NCI-H187 treated with DMSO at 0.1 percent for 48 hours (cell line): ENCODE results near the gene RAD9B.
"Not testable (repeated sequence)": the region's sequence is repeated elsewhere in the genome, so short reads cannot be mapped to it uniquely, and the experiment has no call there.

Source experiments
- DNase-seq: peaks from one replicate; lab custom pipeline; 2025; lab: John Stamatoyannopoulos, UW

The RAD9B gene

DNA sequence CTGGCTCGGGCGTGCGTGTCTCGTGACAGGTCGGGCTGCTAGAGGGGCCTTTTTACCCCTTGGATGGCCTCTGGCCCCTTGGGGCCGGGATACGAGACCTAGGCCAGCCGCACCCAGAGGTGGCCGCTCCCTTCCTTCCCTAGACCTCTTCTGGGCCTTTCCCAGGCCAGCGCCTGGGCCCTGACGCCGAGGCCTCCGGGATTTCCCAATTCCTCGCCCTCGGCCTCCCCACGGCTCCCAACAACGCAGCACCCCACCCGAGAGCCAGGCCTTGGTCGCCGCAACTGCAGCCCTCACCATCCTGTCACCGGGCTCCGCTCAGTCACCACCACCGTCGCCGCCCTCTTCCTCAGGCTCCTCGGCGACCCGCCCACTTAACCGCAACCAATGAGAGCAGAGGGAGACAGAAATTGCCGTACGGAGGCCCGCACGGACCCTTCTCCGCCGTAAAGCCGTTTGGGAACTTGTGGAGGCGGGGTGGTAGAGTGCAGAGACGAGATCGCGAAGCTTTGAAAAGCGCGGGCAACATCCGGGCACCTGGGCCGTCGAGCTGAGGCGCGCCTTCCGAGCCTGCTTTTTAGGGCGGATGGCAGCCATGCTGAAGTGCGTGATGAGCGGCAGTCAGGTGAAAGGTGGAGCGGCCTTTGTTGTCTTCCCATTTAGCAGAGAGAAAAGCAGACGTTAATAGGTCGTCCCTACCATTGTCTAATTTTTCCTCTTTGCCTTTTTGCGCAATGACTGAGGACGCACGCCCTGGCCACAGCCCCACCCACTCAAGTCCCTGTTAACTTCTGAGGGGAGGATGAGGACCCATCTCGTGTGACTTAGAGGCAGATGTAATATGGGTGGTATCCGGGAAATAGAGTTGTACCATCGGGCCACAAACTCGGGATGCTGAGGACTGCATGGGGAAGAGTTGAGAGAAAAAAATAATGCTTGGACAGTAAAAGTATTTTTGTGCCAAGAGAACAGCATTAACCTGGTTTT, at the start of gene RAD9B, which contains the start of gene VPS29:
TSS of gene RAD9B (plus strand) at position 580 of the 987 bp plus-strand sequence. CDS start at position 587, 7 bp downstream.
TSS of gene VPS29 (minus strand) at position 360 of the 987 bp plus-strand sequence. CDS start at position 300, 60 bp downstream.
- peak; percentile 91 for DNase-seq

- DNase-seq: no peak
Measured at GRCh38 chr12:110453569-110454296, 48.4 kb upstream of the RAD9B start.

DNA sequence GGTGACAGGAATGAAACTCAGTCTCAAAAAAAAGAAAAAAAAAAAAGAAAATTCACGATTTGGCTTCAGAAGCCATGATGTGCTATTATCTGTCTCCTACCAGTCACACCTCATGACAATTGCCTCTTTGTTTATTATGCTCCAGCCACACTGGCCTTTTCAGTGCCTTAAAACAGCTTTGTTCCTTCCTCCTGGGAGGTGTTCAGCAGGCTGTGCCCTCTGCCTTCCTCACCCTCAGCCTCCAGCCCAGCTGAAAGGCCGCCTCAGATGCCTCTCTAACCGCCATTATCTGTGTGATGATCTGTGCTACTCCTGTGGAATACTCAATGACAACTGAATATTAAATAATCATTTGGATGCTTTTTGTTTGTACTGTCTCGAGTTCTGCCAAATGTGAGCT, 43.4 kb upstream of the RAD9B start:
- DNase-seq: no peak

DNA sequence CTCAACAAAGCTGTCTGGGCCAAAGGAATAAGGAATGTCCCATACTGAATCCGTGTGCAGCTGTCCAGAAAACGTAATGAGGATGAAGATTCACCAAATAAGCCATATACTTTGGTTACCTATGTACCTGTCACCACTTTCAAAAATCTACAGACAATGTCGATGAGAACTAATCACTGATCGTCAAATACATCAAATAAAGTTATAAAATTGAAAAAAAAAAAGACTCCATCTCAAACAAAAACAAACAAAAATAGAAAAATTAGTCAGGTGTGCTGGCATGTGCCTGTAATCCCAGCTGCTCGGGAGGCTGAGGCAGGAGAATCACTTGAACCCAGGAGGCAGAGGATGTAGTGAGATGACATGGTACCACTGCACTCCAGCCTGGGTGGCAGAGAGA, 40.9 kb upstream of the RAD9B start:
- not testable (repeated sequence) for DNase-seq

DNA sequence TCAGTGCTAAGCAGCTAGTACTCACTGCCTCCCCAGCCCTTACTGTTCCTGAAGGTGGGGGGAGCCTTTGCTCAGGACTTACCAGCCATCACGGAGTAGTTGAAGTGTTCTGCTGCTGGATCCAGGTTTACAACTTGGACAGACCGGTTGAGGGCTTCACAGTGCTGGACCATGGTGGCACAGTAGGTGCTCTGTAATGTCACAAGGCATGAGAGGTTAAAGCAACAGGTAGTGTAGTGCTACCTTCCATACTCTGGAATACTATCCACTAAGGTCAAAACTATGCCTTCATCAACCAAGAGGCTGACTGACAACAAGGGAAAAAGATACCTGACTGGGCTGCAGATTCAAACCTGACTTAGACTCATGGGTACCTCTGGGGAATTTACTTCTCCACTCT, 37.1 kb upstream of the RAD9B start:
- DNase-seq: no peak

GRCh38 chr12:110465765-110466164, 36.4 kb upstream of the RAD9B start:
- DNase-seq: not testable (repeated sequence)

GRCh38 chr12:110466791-110467190, 35.3 kb upstream of the RAD9B start:
- no peak for DNase-seq

GRCh38 chr12:110467847-110468213, 34.3 kb upstream of the RAD9B start:
- DNase-seq: no peak

DNA sequence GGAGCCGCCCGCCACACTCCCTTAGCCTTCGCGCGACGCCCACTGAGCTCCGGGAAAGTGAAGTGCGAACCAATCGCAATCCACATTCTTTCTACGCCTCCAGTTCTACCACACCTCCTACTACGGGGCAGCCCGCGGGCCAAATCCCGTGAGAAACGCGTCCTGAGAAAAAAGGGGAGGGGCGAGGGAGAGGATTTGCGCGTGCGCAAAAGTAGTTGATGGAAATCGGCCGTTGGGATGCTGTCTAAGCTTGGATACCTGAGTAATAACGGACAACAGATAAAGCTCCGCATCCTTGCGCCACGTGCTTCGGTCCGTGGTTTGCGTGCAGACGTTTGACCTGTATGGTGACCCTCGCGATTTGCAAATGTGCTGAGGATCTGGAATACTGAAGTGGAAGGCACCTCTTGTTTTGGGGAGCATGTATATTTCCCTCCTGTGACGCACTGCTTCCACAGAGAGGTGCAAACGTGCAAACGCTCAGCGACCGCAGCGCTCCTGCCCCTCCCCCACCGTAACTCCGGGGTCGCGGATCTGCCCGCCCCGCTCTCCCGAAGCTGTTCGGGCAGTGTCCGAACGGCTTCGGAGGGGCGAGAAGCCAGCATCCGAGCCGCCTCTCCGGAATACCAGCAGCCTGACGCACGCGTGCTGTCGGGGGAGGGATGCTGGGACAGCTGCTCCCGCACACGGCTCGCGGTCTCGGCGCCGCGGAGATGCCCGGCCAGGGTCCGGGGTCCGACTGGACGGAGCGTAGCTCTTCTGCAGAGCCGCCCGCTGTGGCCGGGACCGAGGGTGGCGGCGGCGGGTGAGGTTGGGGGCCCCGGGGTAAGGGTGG, 33.7 kb upstream of the RAD9B start, which contains the start of the genes FAM216A and GPN3:
TSS of gene FAM216A (plus strand) at position 632 of the 835 bp plus-strand sequence. CDS start at position 663, 31 bp downstream.
TSS of gene GPN3 (minus strand) at position 44 of the 835 bp plus-strand sequence. CDS start 54 bp downstream, outside the sequence.
- peak; percentile 99 for DNase-seq

- no peak for DNase-seq
Measured at GRCh38 chr12:110475426-110475825, 26.7 kb upstream of the RAD9B start.

- no peak for DNase-seq
Measured at GRCh38 chr12:110498984-110499706, 3.0 kb upstream of the RAD9B start.

DNA sequence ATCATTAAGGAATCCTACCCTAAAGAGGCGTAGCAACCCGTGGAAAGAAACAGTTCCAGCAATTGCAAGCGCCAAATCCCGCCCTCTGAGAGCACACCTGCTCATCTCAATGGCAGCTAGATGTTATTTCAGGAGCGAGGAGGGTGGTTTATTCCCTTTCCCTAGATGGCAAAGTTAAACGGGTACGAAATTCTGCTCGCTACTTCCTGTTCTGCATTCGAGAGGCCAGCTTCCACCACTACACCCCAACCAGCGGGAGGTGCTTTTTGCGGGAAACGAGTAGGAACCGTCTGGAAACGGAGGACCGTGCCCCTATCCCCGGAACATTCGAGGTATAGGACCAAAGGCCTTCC, 756 bp upstream of the RAD9B start:
- peak; percentile 4 for DNase-seq

DNA sequence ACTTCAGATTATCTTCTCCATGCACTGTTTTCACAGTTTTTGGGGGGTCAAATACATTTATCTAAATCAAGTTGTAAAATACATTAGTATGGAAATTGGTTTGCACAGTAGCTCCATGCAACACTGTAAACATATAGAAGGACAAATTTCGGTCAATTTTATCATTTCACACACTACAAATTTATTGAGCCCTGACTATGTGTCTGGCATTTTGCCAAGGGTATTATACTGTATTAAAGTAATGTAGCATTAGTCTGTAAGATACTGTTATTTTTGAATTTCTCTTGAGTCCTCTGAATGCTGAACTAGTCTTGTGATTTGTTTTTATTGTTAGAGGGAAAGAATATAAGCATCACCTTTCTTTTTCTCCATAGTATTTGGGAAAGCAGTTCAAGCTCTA, 1.3 kb downstream of the RAD9B start:
- no peak for DNase-seq

GRCh38 chr12:110505332-110505731, 3.2 kb downstream of the RAD9B start:
- DNase-seq: no peak

- DNase-seq: no peak
Measured at GRCh38 chr12:110508071-110508586, 6.0 kb downstream of the RAD9B start.

GRCh38 chr12:110513842-110514241, 11.7 kb downstream of the RAD9B start:
- DNase-seq: no peak

DNA sequence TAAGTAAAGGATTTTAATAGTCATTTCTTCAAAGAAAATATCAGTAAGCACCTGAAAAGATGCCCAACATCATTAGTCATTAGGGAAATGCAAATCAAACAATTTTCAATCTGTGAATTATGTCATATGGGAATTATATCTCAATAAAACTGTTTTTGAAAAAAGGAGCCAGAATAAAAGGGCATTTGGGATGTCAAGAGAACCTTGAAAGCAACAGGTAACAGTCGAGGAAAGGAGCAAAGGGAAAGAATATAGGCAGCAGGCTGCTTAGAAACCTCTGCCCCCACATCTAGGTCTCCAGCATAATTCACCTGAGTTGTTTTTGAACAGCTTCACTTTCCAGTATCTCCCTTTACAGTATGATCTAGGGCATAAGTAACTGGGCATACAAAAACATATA, 12.2 kb downstream of the RAD9B start:
- DNase-seq: no peak

GRCh38 chr12:110516995-110517394, 14.9 kb downstream of the RAD9B start:
- no peak for DNase-seq

DNA sequence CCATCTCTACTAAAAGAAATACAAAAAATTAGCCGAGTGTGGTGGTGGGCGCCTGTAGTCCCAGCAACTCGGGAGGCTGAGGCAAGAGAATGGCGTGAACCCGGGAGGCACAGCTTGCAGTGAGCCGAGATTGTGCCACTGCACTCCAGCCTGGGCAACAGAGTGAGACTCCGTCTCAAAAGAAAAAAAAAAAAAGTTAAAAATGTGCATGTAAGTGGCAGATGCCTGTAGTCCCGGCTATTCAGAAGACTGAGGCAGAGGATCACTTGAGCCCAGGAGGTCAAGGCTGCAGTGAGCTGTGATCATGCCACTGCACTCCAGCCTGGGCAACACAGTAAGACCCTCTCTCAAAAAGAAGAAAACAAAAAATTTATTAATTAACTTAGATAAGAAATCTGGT, 15.9 kb downstream of the RAD9B start:
- not testable (repeated sequence) for DNase-seq

- not testable (repeated sequence) for DNase-seq
Measured at GRCh38 chr12:110520876-110521712, 19.0 kb downstream of the RAD9B start.
